SKM-1 (cell line): ENCODE results near the gene SRGAP3.
A peak's percentile ranks its signal among the peaks of the same experiment; 100 is the strongest.

Experiments used
- DNase-seq: peaks from one replicate; lab custom pipeline; 2025; ENCODE audit not compliant: unreplicated experiment; lab: John Stamatoyannopoulos, UW

The SRGAP3 gene

DNA sequence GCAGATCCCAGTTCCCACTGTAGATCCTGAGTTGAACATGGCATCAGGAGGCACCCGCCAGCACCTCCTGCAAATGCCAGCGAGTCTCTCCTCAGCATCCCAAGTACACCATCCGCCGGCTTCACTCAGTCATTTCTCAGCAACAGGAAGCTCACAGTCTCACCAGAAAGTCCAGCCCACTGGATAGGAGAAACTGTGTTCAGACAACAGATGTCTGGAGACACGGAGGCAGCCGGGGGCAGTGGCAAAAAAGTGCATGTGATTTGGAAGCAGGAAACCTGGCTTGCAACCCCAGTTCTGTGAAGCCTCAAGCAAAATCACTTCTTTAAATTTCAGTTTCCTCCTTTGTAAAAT, 68.7 kb downstream of the SRGAP3 start:
- DNase-seq: no peak

DNA sequence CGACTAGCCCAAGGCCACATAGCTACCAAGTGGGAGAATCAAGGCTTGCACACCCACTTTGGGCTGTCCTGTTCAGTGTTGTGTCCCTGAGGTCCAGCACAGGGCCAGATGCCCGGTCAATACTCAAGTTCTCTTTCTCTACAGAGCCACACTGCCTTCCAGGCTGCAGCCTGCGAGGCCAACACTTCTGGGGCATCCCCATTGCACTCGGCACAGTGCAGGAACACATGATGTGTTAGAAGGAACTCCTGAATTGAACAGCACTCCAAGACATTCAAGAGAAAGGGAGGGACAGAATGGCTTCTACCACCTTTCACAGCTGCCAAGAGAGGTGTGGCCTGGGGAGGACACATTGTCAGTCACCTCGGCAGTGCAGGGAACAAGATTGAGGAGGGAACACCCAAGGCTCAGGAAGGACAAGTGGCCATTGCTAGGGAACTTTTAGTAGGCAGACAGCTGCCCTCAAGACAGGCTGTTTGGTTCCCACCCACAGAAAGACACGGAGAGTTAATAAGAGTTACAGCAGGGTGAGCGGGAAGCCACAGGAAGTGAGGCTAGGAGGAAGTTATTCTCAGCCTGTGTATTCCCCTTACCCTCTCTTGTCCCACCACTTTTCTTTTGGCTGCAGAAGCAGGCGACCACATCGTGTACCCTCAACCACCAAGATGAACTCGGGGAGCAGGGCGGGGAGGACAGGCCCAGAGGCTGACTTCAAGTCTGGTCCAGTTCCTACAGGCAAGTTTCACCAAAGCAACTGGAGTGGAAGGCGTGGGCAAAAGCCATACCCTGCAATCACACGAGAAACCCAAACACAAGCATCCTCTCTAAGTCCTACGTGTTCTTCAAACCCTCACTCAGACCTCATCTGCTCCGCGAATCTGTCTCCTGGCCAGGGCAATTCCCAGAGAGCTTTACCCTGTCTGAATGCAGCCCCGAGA, 69.4 kb downstream of the SRGAP3 start:
- peak; percentile 37 for DNase-seq

- DNase-seq: no peak
Observed at GRCh38 chr3:9178697-9179096, 70.7 kb downstream of the SRGAP3 start.

DNA sequence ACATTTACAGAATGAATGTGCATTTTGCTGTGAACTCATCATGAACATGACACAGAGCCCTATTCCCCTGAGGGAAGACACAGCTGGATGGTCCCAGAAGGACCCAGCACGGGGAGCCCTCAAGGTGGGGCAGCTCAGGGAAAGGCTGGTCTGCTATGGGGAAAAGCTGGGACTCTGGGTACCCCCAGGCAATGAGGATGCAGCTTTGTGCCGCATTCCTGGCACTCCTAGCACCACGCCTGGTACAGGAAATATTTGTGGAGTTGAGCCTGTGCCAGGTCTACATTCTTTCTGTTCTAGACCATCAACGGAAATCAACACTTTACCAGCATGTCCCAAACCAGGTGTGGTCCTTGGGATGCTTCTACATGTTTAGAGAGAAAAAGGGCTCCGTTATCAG, 74.0 kb downstream of the SRGAP3 start:
- no peak for DNase-seq

GRCh38 chr3:9173445-9173844, 76.0 kb downstream of the SRGAP3 start:
- no peak for DNase-seq

DNA sequence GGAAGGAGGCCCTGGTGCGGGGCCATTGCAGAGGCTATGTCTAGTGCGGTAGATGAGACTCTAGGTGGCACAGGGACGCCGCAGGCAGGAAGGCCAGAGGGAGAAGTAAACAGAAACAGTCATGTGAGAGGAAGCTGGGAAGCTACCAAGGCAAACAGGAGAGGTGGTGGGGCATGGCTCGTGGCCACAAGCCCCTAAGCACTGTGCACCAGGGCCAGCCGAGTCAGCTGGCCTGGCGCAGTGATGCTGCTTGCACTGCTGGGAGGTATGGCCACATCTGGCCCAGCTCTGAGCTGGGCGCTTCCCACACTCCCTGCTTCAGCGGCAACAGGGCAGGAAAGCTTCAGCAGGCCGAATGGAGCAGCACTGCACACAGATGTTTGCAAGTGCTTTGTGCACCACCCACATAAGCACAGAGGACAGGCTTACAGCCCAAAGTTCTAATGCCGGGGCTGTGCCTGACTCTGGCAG, 76.6 kb downstream of the SRGAP3 start:
- DNase-seq: no peak

GRCh38 chr3:9170851-9171160, 78.6 kb downstream of the SRGAP3 start:
- DNase-seq: no peak

GRCh38 chr3:9169956-9170850, 79.2 kb downstream of the SRGAP3 start:
- DNase-seq: no peak

GRCh38 chr3:9169326-9169725, 80.1 kb downstream of the SRGAP3 start:
- no peak for DNase-seq

DNA sequence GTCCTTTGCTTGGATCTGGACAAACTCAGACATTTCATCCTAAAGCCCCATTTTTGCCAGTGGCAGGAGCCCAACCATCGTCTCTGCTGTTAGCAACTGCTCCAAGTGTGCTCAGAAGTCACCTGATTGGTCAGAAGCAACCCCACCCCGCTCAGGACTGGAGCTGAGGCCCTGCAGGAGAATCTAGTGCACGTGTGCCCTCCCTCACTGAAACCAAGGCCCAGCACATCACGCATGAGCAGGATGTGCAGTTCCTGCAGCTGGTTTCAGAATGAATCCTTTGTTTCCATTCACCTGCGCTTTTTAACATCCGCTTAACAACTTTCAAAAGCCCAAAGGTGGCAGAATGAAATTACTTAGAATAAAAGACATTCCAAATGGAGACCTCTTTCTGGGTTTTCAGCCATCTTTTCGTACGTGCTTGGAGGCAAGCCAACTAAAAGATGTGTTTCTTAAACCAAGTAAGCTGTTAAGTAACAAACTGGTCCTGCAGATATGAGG, 81.2 kb downstream of the SRGAP3 start:
- DNase-seq: no peak

DNA sequence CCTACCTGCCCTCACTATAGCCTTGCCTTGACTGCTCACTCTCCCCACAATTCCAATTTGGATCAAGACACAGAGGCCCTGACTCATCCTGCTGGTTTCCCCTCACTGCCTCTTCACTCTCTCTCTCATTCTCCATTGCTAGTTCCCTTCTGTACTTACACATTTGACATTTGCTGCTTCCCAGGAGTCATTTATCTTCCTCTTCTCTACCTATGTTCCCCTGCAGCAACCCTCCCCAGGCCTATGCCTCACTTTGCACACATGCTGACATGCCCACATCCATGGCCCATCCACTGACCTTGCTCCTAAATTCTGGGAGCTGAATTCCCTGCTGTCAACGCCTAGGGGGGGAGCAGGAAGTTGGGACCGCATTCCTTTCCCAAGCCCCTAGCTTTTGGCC, 82.2 kb downstream of the SRGAP3 start:
- DNase-seq: no peak

DNA sequence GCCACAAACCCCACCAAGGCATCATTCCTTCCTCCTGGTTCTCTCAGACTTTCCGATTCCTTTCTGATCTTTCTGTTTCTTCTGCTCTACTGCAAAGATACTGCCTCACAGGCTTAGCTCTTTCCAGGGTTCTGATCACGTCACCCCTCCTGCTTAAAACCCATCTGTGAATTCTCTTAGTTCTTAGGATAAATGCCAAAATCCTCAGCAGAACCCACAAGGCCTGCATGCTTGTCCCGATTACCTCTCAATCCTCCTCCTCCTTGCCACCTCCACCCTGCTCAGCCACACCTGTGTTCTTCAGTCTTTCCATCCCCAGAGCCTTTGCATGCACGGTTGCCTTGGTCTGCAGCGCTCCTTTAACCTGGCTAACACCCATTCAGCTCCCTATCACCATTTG, 84.0 kb downstream of the SRGAP3 start:
- DNase-seq: no peak

- DNase-seq: no peak
Observed at GRCh38 chr3:9163289-9163688, 86.2 kb downstream of the SRGAP3 start.

- DNase-seq: no peak
Observed at GRCh38 chr3:9161811-9162210, 87.6 kb downstream of the SRGAP3 start.

GRCh38 chr3:9161298-9161697, 88.1 kb downstream of the SRGAP3 start:
- no peak for DNase-seq

DNA sequence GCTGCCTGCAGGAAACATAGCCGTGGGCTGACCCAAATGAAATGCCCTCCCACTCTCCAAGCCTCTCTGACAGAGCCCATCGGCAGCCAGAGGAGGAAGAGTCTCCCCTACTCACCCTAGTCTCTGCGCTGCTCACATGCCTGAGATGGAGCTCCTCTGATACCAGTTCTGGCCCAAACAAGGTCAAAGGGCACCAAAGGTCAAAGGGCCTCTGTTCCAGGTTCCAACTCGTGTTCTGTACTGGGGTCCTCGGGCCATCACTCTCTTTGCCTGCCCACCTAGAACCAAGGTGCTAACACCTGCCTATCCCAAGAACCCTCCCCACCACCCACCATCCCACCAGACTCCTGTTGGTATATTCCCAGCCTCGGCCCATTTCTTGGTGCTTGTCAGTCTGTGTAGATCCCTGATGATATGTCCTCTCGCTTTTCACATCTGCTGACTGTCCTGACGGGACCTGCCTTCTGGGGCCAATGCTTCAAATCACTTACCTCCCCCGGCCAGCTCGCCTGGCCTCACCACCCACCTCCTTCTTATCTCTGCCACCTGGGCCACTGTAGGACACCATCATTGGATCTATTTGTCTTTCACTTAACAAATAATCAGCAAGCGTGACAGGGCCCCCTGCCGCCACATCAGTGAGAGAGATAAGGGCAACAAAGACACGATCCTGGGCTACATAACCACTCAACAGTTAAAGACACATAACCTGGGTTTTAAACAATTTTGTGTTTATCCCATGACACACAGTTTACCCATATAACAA, 90.4 kb downstream of the SRGAP3 start:
- no peak for DNase-seq

DNA sequence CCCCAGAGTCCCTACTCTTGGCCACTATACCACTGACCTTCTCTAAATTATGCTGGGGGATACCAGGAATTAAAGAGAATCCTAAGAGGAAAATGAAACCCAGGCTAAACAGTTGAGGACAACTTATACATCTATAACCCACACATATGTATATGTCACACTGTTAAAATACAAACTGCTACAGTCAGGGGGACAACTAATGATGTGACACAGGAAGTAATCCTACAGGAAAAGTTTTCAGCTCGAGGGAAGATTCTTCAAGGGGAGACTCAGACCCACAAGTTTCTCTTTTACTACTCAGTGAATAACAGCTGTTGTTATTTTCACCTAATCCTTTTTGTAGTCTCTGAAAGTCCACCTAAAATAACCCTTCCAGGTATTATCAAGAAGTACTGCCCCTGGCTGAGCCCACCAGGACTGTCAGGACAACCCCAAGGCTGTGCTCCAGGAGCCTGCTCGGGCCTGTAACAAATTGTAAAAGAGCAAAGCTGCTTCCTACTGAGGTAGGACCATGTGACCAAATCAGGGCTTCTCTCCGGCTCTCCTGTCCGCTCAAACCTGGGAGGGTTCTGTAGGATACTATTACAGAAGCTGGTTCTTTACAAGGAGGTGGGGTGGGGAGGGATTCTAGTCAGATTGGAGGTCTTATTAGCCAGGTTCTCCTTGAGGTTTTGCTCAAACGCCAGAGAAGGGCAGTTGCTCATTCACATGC, 91.6 kb downstream of the SRGAP3 start:
- DNase-seq: no peak

GRCh38 chr3:9156604-9157003, 92.8 kb downstream of the SRGAP3 start:
- DNase-seq: no peak

- DNase-seq: no peak
Observed at GRCh38 chr3:9155028-9155427, 94.4 kb downstream of the SRGAP3 start.

DNA sequence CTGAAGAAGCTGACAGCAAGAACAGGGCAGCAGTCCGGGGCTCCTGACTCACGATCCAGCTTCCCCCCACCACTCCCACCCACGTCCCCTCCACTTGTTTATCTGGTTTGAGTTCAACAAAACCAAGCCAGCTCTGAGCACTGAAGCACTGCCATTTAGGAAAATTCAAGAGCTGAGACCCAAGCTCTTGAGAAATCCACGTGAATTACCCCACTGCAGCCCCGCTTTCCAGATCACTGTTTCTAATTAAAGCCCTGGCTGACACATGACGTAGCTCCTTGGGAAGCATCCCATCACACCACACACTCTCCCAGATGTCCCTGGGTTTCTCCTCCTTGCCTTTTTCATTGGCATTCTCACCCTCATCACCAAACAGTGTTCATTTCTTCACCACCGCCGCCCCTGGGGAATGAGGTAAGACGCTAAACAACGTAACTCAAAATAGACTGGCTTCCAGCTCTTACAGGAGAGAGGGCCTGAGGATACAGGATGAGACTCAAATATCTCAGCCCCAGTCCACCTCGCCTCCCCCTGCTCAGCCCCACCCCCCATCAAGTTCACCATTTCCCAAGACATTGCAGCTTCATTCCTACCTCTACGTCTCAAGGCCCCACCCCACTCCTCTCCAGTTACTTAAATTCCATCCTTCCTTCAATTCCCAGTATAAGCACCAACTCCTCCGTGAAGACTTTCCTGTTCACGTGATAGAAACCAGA, 95.4 kb downstream of the SRGAP3 start:
- DNase-seq: no peak
